ENCODE data around the gene RBPJ. TPM values are rescaled to one million over a fixed set of nuclear protein-coding genes. Genes with fewer than 3 reads are reported as not detected.

RBPJ gene
- polyA plus RNA-seq, 1 experiment: 218 TPM

DNA sequence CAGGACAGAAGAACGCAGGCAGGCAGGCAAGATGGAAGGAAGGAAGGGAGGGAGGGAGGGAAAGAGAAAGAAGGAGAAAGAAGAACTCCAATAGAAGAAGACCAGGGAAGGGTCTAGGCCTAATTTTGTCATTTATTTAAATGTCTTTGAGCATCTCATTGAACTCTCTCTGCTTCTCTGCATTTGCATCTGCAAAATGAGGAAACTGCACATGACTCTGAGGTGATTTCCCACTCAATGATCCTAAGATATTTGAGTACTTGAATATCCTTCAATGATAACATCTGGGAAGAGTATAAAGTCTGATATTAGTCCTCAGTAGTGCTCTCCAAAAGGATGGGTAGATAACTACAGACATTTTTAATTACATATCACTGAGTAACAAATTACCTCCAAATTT lies 33.1 kb upstream of the RBPJ start:
- POLR2A ChIA-PET: no interaction called here
- CTCF ChIA-PET: no interaction called here
- DNase-seq (ENCODE audit: low read depth, low spot score): no peak
- Histone ChIP-seq H3K27ac (ENCODE audit: low read depth, low read length) (no peak overlapping the region), H3K9me3 (ENCODE audit: control insufficient read depth, insufficient read depth, low read length) (no peaks in the 10 kb centered on the region), H3K4me3 (ENCODE audit: low read depth, low read length) (no peak overlapping the region), H3K27me3 (ENCODE audit: control insufficient read depth, insufficient read depth, low read length) (no peaks in the 10 kb centered on the region)
- TF ChIP-seq, protein P1, sequence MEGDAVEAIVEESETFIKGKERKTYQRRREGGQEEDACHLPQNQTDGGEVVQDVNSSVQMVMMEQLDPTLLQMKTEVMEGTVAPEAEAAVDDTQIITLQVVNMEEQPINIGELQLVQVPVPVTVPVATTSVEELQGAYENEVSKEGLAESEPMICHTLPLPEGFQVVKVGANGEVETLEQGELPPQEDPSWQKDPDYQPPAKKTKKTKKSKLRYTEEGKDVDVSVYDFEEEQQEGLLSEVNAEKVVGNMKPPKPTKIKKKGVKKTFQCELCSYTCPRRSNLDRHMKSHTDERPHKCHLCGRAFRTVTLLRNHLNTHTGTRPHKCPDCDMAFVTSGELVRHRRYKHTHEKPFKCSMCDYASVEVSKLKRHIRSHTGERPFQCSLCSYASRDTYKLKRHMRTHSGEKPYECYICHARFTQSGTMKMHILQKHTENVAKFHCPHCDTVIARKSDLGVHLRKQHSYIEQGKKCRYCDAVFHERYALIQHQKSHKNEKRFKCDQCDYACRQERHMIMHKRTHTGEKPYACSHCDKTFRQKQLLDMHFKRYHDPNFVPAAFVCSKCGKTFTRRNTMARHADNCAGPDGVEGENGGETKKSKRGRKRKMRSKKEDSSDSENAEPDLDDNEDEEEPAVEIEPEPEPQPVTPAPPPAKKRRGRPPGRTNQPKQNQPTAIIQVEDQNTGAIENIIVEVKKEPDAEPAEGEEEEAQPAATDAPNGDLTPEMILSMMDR (IDR thresholded peaks at IDR 0.05; ENCODE audit: low read depth, low read length): no peak

DNA sequence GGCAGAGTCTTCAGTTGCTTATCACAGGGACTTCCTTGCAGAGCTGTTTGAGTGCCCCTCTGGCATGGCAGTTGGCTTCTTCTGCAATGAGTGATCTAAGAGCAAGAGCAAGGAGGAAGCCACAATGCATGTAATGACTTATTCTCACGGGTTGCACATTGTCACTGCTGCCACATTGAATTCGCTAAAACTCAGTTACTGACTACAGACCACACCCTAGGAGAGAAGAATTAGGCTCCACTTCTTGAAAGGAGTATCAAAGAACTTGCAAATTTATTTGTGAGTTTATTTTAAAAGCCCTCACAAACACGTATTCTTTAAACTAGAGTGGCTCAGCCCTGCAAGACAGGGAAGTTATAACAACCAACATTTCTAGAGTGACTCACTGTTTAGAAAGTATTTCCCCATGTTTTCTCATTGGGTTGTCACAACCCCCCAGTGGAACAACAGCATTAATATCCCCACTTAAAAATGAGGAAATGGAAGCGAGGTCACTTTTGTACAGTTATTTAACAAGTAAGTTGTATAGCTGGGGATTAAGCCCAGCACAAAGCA lies 32.4 kb upstream of the RBPJ start:
- TF ChIP-seq, protein P1 (IDR thresholded peaks at IDR 0.05; ENCODE audit: low read depth, low read length): no peak
- H3K9me3 ChIP-seq (ENCODE audit: control insufficient read depth, insufficient read depth, low read length): no peaks in the 10 kb centered on the region
- POLR2A ChIA-PET: no interaction called here
- no peak overlapping the region for H3K4me3 ChIP-seq (ENCODE audit: low read depth, low read length)
- CTCF ChIA-PET: no interaction called here
- no peaks in the 10 kb centered on the region for H3K27me3 ChIP-seq (ENCODE audit: control insufficient read depth, insufficient read depth, low read length)
- DNase-seq (ENCODE audit: low read depth, low spot score): no peak
- peak overlapping the region; percentile 55 for H3K27ac ChIP-seq (ENCODE audit: low read depth, low read length)

DNA sequence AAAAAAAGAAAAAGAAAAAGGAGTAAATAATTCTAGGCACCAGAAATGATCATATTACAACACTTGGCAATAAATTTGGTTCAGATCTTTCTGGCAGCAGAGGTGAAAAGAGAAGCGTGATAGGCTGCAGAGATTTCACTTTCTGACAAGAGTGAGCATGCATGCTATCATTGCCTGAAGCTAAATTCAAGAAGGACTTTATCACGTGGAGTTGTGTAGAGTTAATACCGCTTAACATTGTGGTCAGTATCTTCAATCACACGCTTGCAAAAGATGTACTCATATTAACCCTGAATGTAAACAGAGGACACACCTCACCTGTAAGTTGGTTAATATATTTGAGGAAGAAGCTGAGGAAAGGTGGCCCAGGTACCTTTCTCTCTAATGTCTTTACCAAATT lies 31.4 kb upstream of the RBPJ start:
- no peaks in the 10 kb centered on the region for H3K27me3 ChIP-seq (ENCODE audit: control insufficient read depth, insufficient read depth, low read length)
- TF ChIP-seq, protein P1 (IDR thresholded peaks at IDR 0.05; ENCODE audit: low read depth, low read length): no peak
- no peak overlapping the region for H3K4me3 ChIP-seq (ENCODE audit: low read depth, low read length)
- ChIA-PET POLR2A (no interaction called here), CTCF (interaction anchor here (0.9 to 1.5 kb wide), 3 partner anchors 36 to 122 kb away, joined by 3 to 5 read pairs (median 4); no protein-coding TSS in a partner anchor)
- no peak for DNase-seq (ENCODE audit: low read depth, low spot score)
- H3K9me3 ChIP-seq (ENCODE audit: control insufficient read depth, insufficient read depth, low read length): no peaks in the 10 kb centered on the region
- H3K27ac ChIP-seq (ENCODE audit: low read depth, low read length): no peak overlapping the region

DNA sequence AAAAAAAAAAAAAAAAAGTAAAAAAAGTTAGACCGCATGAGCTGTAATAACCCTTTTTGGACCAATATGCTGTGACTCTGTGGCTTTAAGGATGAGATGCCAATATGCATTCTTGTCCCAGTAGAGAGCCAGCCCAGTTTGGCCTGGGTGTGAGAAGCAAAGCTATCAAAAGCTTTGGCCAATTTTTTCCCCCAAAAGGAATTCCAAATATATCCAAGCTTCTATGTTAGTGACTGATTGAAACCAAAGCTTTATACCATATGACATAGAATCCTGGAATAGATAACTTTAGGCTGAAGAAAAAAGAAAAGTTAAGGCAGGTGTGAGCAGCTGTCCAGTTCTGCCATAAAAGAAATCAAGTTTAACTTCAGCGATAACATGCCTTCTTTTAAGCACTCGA lies 30.5 kb upstream of the RBPJ start:
- DNase-seq (ENCODE audit: low read depth, low spot score): no peak
- TF ChIP-seq, protein P1 (IDR thresholded peaks at IDR 0.05; ENCODE audit: low read depth, low read length): no peak

DNA sequence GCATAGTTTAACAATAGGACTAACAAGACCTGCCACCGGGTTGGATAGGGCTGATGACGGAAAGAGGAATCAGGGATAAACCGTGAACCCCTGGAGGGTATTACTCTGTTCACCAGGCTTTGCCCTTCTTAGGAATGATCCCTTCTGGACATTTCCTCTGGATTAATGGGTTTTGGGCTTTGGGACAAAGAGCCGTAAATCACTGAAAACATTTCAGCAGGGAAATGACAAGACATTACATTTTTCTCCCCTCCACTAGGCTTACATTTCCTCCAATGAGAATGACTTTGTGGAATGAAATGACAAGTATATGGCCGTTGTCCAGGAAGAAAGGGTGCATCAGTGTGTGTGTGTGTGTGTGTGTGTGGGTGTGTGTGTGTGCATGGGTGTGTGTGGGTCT lies 25.9 kb upstream of the RBPJ start:
- peaks cover 3% of the 10 kb centered on the region; the same call in 1 of the 2 replicates for H3K9me3 ChIP-seq (ENCODE audit: control insufficient read depth, insufficient read depth, low read length)
- CTCF ChIA-PET: no interaction called here
- H3K27me3 ChIP-seq (ENCODE audit: control insufficient read depth, insufficient read depth, low read length): no peaks in the 10 kb centered on the region
- TF ChIP-seq, protein P1 (IDR thresholded peaks at IDR 0.05; ENCODE audit: low read depth, low read length): no peak
- H3K27ac ChIP-seq (ENCODE audit: low read depth, low read length): no peak overlapping the region
- DNase-seq (ENCODE audit: low read depth, low spot score): no peak
- no peak overlapping the region for H3K4me3 ChIP-seq (ENCODE audit: low read depth, low read length)
- POLR2A ChIA-PET: no interaction called here

More for the DNA sequence above, 30.5 kb upstream of the RBPJ start:
- Histone ChIP-seq H3K9me3 (ENCODE audit: control insufficient read depth, insufficient read depth, low read length) (no peaks in the 10 kb centered on the region), H3K27ac (ENCODE audit: low read depth, low read length) (no peak overlapping the region), H3K4me3 (ENCODE audit: low read depth, low read length) (no peak overlapping the region), H3K27me3 (ENCODE audit: control insufficient read depth, insufficient read depth, low read length) (no peaks in the 10 kb centered on the region)
- CTCF ChIA-PET: interaction anchor here (0.7 to 1.5 kb wide), 4 partner anchors 35 to 121 kb away, joined by 3 to 5 read pairs (median 4); no protein-coding TSS in a partner anchor
- POLR2A ChIA-PET: interaction anchor here (0.7 kb wide), 1 partner anchor 118 kb away, joined by 5 read pairs; no protein-coding TSS in a partner anchor
